ENCODE data around the gene ARFGAP1.

DNA sequence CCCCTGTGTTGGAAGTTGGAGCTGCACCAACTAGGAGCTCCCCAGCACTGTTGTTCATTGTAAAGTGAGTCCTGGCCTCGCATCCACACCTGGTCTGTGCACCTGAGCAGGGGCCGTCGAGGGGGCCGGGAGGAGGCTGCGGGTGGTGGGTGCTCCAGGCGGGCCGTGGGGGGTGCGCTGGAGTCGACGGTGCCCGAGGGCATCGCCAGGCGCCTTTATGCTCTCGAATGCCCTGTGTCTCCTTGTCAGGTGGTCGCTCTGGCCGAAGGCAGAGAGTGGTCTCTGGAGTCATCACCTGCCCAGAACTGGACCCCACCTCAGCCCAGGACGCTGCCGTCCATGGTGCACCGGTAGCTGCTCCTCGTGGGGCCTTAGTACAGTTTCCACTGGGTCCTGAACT, 4.3 kb downstream of the ARFGAP1 start:
- TF ChIP-seq POLR2AphosphoS5 (IDR thresholded peaks at IDR 0.05; ENCODE audit: borderline replicate concordance, low read depth, low read length) (no peak), EZH2 (IDR thresholded peaks at IDR 0.05) (no peak), FOXP2 (optimal IDR thresholded peaks at IDR 0.05; ENCODE audit: control extremely low read depth, extremely low read length, insufficient read depth) (no peak)
